GM12891 (cell line): ENCODE results near the gene SYT1.

Source experiments
- POLR2A ChIP-seq: IDR thresholded peaks from 2 replicates; pipeline ENCODE4 v1.6.1; 2011; ENCODE audit warnings: low read depth, low read length, control low read depth
- POLR2AphosphoS5 ChIP-seq: IDR thresholded peaks from 2 replicates; pipeline ENCODE4 v1.6.1; 2011; ENCODE audit warnings: low read depth, low read length, control low read depth
- POU2F2 ChIP-seq: IDR thresholded peaks from 2 replicates; pipeline ENCODE4 v1.6.1; 2011; ENCODE audit warnings: low read depth, mild to moderate bottlenecking, control low read depth, low read length, moderate library complexity
- TAF1 ChIP-seq: IDR thresholded peaks from 2 replicates; pipeline ENCODE4 v1.6.1; 2011; ENCODE audit warnings: low read depth, low read length, control low read depth

DNA sequence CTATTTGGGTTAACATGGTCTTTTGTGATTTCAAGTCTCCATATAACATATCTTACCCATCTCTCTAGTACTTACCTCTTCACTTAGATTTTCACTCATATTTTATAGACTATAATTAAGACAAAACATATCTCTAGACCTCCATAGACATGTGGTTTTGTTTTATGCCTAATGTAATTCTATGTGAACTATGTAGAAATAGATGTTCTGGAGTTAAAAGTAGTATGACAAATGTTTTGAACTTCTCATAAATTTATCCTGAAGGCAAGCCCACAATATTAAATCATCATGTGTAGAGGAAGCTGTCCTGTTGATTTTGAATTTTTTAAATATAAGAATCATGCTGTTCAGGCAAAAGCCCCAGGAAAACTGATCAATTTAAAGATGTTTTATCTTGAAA, 169.2 kb downstream of the SYT1 start:
- no peak for TF ChIP-seq POLR2A
- no peak for TF ChIP-seq TAF1
- TF ChIP-seq POLR2AphosphoS5: no peak
- no peak for TF ChIP-seq POU2F2
